Measurements from ENCODE around the gene SIRPB2.
A peak's percentile ranks its signal among the peaks of the same experiment; 100 is the strongest.

The SIRPB2 gene

DNA sequence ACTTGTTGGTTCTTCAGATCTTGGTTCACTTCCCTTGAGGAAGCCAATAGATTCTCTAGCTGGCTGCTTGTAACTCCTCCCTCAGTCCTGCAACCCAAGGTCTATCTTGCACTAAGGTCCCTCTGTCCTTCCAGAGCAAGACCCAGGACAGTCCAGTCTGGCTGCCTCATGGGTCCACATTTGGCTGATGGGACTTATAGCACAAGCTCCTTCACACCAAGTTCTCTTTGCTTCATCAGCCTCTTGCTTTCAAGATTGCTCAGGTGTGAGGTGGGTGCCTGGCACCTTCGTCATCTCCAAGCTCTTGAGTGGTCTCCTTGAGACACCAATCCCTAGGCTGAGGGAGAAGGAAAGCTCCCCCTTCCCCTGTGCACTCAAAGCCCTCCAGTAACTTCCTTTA, 52.9 kb downstream of the SIRPB2 start:
- DNase-seq: no peak

DNA sequence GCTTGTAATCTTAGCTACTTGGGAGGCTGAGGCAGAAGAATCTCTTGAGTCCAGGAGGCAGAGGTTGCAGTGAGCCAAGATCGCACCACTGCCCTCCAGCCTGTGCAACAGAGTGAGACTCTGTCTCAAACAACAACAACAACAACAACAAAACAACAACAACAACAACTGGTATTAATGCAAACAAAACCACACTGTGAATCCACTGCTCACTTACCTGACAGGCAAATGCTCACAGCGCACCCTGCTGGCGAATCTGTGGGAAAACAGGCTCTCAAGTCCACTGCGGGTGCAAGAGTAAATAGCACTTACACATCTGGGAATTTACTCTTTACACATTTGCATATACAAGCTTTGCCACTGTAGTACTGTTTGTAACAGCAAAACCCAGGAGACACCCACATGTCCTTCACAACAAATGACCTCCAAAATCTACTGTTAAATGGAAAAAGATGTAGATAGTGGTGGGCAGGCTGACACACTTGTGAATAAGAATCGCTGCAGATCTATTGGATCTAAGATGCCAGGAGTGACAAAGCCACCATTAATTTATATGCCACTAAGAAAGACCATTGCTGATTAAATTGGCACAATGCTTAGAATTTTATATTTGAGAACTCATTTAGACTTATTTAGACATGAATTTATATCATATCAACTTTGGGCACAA, 53.9 kb downstream of the SIRPB2 start:
- peak; percentile 40 for DNase-seq

- DNase-seq: no peak
Measured at GRCh38 chr20:1436263-1436662, 55.0 kb downstream of the SIRPB2 start.

- no peak for DNase-seq
Measured at GRCh38 chr20:1435337-1435699, 55.9 kb downstream of the SIRPB2 start.

DNA sequence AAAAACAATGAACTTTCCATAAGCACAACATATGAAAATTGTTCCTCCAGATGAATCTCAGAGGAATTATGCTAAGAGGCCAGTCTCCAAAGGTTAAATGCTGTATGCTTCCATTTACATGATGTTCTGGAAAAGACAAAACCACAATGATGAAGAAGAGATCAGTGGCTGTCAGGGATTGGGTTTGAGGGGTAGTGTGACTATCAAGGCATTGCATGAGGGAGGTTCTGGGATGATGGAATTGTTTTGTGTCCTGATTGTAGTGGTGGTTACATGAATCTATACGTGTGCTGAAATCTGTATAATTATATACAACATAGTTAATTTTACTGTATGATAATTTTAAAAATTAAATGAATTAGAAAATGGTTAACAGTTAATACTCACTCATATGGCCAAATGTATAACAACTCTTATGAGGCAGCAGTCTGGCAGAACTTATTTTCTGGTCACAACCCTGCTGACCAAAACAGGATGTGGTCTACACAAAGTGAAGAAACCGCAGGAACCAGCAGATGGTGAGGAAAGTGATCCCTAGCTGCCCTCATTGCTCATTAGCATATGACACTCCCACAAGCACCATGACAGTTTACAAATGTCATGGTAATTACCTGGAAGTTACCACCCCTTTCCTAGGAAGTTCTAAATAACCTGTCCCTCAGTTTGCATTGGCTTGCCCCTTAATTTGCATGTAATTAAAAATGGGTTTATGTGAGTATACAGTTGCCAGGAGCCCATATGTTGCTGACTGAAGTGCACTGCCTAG, 56.5 kb downstream of the SIRPB2 start:
- DNase-seq: peak; percentile 54

GRCh38 chr20:1431158-1431557, 60.1 kb downstream of the SIRPB2 start:
- no peak for DNase-seq

- no peak for DNase-seq
Measured at GRCh38 chr20:1430004-1430451, 61.2 kb downstream of the SIRPB2 start.

DNA sequence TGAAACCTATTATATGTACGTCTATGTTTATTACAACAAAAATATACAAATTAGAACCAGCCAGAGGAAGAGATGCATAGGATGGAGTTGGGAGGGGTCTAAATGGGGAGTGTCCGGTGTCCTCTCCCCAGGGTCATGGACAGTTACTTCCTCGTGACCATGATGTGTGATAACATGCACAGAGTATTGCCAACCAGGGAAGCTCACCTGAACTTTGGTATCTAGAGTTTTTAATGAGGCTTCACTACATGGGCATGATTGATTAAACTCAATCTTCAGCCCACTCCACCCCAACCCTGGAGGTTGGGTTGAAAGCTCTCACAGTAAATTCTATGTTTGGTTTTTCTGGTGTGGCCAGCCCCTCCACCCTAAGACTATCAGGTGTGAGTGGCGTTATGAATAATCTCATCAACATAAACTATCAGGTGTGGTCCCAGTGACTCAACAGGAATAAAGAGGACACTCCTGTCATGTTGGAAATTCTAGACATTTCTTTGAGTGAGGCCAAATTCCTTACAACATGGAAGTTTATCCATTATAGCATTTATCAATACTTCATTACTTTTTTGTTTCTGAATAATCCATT, 62.0 kb downstream of the SIRPB2 start:
- no peak for DNase-seq

GRCh38 chr20:1427457-1428054, 63.7 kb downstream of the SIRPB2 start:
- peak; percentile 95 for DNase-seq

- no peak for DNase-seq
Measured at GRCh38 chr20:1426231-1426849, 64.9 kb downstream of the SIRPB2 start.
